GM21737 (cell line): ENCODE results near the gene KIR2DL3.
"Not testable (repeated sequence)": the region's sequence is repeated elsewhere in the genome, so short reads cannot be mapped to it uniquely, and the experiment has no call there.

Source experiments
- ATAC-seq: cut with Tn5 transposase; IDR thresholded peaks from one replicate; pipeline ENCODE4 v1.9.1; 2021; ENCODE audit warnings: mild to moderate bottlenecking, moderate library complexity; ENCODE audit not compliant: unreplicated experiment

The KIR2DL3 gene

DNA sequence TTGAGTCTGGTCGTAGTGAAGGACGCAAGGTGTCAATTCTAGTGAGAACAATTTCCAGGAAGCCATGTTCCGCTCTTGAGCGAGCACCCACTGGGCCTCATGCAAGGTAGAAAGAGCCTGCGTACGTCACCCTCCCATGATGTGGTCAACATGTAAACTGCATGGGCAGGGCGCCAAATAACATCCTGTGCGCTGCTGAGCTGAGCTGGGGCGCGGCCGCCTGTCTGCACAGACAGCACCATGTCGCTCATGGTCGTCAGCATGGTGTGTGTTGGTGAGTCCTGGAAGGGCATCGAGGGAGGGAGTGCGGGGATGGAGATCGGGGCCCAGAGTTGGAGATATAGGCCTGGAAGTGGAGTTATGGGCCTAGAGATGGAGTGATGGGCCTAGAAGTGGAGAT, at the start of gene KIR2DL3:
Gene KIR2DL3, plus strand, starts transcription at position 208 of the 400 bp plus-strand sequence. Its CDS starts 33 bp downstream, at position 241.
- not testable (repeated sequence) for ATAC-seq

DNA sequence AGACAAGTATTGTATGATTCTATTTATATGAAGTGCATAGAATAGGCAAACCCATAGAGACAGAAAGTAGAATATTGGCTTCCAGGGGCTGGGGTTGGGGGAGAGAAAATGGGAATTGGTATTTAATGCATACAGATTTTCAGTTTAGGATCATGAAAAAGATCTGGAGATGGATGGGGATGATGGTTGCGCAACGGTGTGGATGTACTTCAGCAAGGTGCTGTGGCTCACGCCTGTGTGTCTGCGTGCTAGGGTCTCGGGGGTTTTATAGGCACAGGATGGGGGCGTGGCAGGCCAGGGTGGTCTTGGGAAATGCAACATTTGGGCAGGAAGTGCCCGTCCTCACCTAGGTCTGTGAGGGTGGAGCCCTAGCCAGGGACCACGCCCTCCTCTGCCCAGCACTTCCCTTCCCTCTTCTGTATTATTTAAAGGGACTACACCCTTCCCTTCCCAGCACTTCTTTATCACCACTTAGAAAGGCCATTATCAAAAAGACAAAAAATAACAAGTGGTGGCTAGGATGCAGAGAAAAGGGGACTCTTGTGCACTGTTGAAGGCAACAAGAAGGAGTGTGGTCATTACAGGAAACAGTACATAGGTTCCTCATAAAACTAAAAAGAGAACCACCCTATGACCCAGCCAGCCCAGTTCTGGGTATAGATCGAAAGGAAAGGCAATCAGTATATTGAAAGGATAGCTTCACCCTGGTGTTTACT, 46.6 kb upstream of the KIR2DL3 start:
- ATAC-seq = no peak

GRCh38 chr19:54692298-54692615, 46.1 kb upstream of the KIR2DL3 start:
- no peak for ATAC-seq

DNA sequence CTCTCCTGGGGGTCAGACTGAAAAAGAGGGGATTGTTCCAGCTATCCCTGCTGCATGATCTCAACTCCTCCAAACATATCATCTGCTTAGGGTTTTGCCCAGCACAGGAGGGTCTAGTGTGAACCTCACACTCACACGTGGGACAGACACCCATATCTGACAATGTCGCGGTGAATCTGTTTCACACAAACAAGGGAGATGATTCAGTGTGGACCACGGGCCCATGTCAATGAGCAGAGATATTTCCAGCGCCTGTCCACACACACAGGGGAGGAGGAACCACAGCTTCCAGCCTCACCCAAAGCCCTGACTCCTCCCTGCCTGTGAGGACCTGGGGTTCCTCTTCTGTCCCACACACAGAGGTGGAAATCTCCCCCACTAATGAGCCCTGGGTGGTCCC, 43.7 kb upstream of the KIR2DL3 start:
- ATAC-seq = no peak

- ATAC-seq = no peak
These were observed 42.2 kb upstream of the KIR2DL3 start for GRCh38 chr19:54696117-54696548.

- no peak for ATAC-seq
These were observed 41.5 kb upstream of the KIR2DL3 start for GRCh38 chr19:54696766-54697165.

GRCh38 chr19:54697716-54698115, 40.6 kb upstream of the KIR2DL3 start:
- not testable (repeated sequence) for ATAC-seq

DNA sequence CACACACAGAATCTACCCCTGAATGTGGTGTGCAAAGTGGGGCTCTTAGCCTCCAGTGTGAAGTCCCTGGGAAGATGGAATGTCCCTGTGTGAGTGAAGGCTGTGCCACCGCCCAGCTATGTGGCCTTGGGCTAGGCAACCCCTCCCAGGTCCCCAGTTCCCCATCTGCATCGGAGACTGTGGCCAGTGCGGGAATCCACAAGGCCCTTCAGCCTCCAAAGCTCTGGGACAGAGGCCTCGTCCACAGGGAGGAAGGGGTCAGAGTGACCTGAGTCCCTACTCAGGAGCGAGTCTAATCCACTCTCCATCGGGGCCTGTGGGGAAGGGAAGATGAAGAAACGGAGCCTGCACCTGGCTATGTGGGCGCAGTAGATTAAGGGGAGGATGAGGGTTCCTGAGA, 33.4 kb upstream of the KIR2DL3 start:
- ATAC-seq = no peak

DNA sequence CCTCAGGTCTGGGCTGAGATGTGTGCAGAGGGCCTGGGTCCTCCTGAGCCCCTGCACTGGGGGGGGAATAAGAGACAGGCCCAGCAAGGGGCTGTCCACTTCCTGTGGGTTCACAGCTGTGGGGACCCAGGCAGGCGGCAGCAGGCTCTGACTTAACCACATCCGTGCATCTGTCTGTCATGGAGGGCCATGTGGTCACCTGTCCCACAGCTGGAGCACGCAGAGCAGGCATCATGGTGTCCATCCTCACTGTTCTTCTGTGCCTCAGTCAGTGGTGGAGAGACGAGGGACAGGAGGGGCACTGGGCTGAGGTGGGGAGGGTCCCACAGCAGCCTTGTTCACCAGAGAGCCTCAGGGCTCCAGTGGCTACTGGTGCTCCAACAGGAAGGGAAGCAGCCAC, 30.4 kb upstream of the KIR2DL3 start:
- ATAC-seq = no peak

DNA sequence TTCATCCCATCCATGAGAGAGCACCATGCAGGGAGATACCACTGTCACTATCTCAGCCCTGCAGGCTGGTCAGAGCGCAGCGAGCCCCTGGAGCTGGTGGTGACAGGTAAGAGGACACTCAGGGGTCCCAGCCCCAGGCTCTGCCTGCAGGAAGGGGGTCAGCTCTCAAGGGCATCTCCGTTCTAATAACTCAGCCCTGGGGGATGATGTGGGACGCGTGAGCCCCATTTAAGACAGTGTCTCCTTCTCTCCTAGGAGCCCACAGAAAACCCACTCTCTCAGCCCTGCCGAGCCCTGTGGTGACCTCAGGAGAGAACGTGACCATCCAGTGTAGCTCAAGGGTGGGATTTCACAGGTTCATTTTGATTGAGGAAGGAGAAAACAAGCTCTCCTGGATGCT, 29.5 kb upstream of the KIR2DL3 start:
- ATAC-seq = no peak

- ATAC-seq = no peak
These were observed 28.9 kb upstream of the KIR2DL3 start for GRCh38 chr19:54709212-54709948.

DNA sequence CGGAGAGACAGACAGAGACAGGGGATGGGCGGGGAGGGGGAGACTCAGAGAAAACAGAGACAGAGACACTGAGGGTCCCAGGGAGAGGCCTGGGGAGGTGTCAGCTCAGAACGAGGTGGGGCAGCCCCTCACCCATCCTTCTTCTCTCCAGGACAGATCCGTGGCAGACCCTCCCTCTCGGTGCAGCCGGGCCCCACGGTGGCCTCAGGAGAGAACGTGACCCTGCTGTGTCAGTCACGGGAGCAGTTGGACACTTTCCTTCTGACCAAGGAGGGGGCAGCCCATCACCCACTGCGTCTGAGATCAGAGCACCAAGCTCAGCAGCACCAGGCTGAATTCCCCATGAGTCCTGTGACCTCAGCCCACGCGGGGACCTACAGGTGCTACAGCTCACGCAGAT, 28.4 kb upstream of the KIR2DL3 start:
- not testable (repeated sequence) for ATAC-seq

DNA sequence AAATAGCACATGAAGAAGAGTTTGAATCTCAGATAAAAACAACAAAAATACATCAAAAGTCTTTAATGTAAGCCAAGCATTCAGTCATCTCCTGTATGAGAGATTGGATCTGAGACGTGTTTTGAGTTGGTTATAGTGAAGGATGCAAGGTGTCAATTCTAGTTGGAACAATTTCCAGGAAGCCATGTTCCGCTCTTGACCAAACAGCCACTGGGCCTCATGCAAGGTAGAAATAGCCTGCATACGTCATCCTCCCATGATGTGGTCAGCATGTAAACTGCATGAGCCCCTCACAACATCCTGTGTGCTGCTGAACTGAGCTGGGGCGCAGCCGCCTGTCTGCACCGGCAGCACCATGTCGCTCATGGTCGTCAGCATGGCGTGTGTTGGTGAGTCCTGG, 14.2 kb upstream of the KIR2DL3 start, which contains the start of gene KIR3DL3:
Gene KIR3DL3, plus strand, starts transcription at position 301 of the 400 bp plus-strand sequence. Its CDS starts 55 bp downstream, at position 356.
- ATAC-seq = no peak

GRCh38 chr19:54724644-54725043, 13.7 kb upstream of the KIR2DL3 start:
- no peak for ATAC-seq

GRCh38 chr19:54725321-54725720, 13.0 kb upstream of the KIR2DL3 start:
- no peak for ATAC-seq

DNA sequence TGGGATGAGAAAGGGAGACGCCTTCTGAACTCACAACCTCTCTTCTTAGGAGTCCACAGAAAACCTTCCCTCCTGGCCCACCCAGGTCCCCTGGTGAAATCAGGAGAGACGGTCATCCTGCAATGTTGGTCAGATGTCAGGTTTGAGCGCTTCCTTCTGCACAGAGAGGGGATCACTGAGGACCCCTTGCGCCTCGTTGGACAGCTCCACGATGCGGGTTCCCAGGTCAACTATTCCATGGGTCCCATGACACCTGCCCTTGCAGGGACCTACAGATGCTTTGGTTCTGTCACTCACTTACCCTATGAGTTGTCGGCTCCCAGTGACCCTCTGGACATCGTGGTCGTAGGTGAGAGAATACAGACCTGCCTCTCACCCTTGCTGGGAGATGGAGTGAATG, 10.8 kb upstream of the KIR2DL3 start:
- ATAC-seq = no peak

GRCh38 chr19:54728167-54728566, 10.1 kb upstream of the KIR2DL3 start:
- ATAC-seq = no peak

GRCh38 chr19:54729416-54730188, 8.7 kb upstream of the KIR2DL3 start:
- ATAC-seq = no peak

DNA sequence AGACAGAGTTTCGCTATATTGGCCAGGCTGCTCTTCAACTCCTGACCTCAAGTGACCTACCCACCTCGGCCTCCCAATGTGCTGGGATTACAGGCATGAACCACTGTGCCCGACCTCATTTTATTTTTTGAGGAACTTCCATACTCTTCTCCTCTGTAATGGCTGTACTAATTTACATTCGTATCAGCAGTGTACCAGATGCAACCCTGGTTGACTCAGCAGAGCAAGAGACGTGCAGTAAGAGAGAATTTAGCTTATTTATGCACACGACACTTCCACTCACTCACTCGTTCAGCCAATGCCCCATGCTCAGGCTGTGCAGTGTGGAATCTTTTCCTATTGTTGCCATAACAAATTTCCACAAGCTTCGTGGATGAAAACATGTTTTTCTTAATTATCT, 7.1 kb upstream of the KIR2DL3 start:
- no peak for ATAC-seq

- ATAC-seq = no peak
These were observed 402 bp downstream of the KIR2DL3 start for GRCh38 chr19:54738715-54739114.
